Uterus (tissue), 2 donors: ENCODE data around the gene CENPF.

Source experiments
- CTCF ChIP-seq, 4 experiments: fragments of 200-600 bp in 2 of 4; fragments of 450-650 bp in 2 of 4; sonication (generic) in 2 of 4; IDR thresholded peaks; one replicate each; pipeline ENCODE4 v1.5.1; 2016 to 2019; ENCODE audit warnings: antibody characterized with exemption in 4 of 4, mild to moderate bottlenecking in 2 of 4, moderate library complexity in 1 of 4
- POLR2A ChIP-seq, 2 donors: fragments of 450-650 bp; IDR thresholded peaks; one replicate each; pipeline ENCODE4 v1.6.1; 2016; ENCODE audit warnings: antibody characterized with exemption in 2 of 2, mild to moderate bottlenecking in 1 of 2, moderate library complexity in 1 of 2

- TF ChIP-seq POLR2A (IDR thresholded peaks at IDR 0.05): no peak
- no peak for TF ChIP-seq CTCF (IDR thresholded peaks at IDR 0.05)
Observed at GRCh38 chr1:214567481-214567980, 35.5 kb upstream of the CENPF start.
